Measurements from ENCODE around the gene MAP4K4.
A peak's percentile ranks its signal among the peaks of the same experiment; 100 is the strongest.
"Not testable (repeated sequence)": the region's sequence is repeated elsewhere in the genome, so short reads cannot be mapped to it uniquely, and the experiment has no call there.

The MAP4K4 gene

GRCh38 chr2:101881131-101881530, 183.6 kb downstream of the MAP4K4 start:
- no peak for DNase-seq

GRCh38 chr2:101882769-101883307, 185.3 kb downstream of the MAP4K4 start:
- DNase-seq, result no peak

- peak; percentile 80 to 89 for DNase-seq
These were observed 186.4 kb downstream of the MAP4K4 start for GRCh38 chr2:101883860-101884259.

GRCh38 chr2:101884423-101884822, 186.9 kb downstream of the MAP4K4 start:
- no peak for DNase-seq

- no peak for DNase-seq
These were observed 189.8 kb downstream of the MAP4K4 start for GRCh38 chr2:101887328-101887727.

- no peak for DNase-seq
These were observed 192.1 kb downstream of the MAP4K4 start for GRCh38 chr2:101889460-101890098.

GRCh38 chr2:101892377-101892776, 194.9 kb downstream of the MAP4K4 start:
- no peak for DNase-seq

GRCh38 chr2:101893681-101894381, 196.3 kb downstream of the MAP4K4 start:
- no peak for DNase-seq

- DNase-seq, result no peak
These were observed 197.5 kb downstream of the MAP4K4 start for GRCh38 chr2:101895039-101895438.

- no peak for DNase-seq
These were observed 198.4 kb downstream of the MAP4K4 start for GRCh38 chr2:101895819-101896322.

- DNase-seq, result no peak
These were observed 199.8 kb downstream of the MAP4K4 start for GRCh38 chr2:101897301-101897700.

GRCh38 chr2:101899265-101899664, 201.8 kb downstream of the MAP4K4 start:
- no peak for DNase-seq

GRCh38 chr2:101899871-101900270, 202.4 kb downstream of the MAP4K4 start:
- DNase-seq, result no peak

GRCh38 chr2:101900375-101900774, 202.9 kb downstream of the MAP4K4 start:
- DNase-seq, result no peak

GRCh38 chr2:101901241-101901640, 203.7 kb downstream of the MAP4K4 start:
- no peak for DNase-seq

- DNase-seq, result no peak
These were observed 204.7 kb downstream of the MAP4K4 start for GRCh38 chr2:101902169-101902568.

- DNase-seq, result no peak
These were observed 207.4 kb downstream of the MAP4K4 start for GRCh38 chr2:101904916-101905315.

- DNase-seq, result no peak
These were observed 208.3 kb downstream of the MAP4K4 start for GRCh38 chr2:101905746-101906336.

- DNase-seq, result no peak
These were observed 212.3 kb downstream of the MAP4K4 start for GRCh38 chr2:101909760-101910159.

- no peak for DNase-seq
These were observed 215.0 kb downstream of the MAP4K4 start for GRCh38 chr2:101912545-101912944.

- DNase-seq, result peak; percentile 97 to 99
These were observed 223.9 kb downstream of the MAP4K4 start for GRCh38 chr2:101921319-101921952.

- no peak for DNase-seq
These were observed 224.4 kb downstream of the MAP4K4 start for GRCh38 chr2:101921953-101922325.

- not testable (repeated sequence) for DNase-seq
These were observed 226.8 kb downstream of the MAP4K4 start for GRCh38 chr2:101924311-101924710.
